Glutamatergic neuron (in vitro differentiated cells): ENCODE measurements around the gene GGCX. TPM values are rescaled to one million over a fixed set of nuclear protein-coding genes. Genes with fewer than 3 reads are reported as not detected.
"Not testable (repeated sequence)": the region's sequence is repeated elsewhere in the genome, so short reads cannot be mapped to it uniquely, and the experiment has no call there.

Experiments
- DNase-seq: peaks from one replicate; pipeline ENCODE4 v3.0.0; 2022
- H3K27ac Mint-ChIP-seq: one replicate; pipeline ENCODE4 v1.8.0; 2020; ENCODE audit warnings: mild to moderate bottlenecking, mixed read lengths, inconsistent platforms; ENCODE audit not compliant: unreplicated experiment
- H3K27me3 Mint-ChIP-seq: one replicate; pipeline ENCODE4 v1.8.0; 2020; ENCODE audit warnings: mild to moderate bottlenecking, moderate library complexity, mixed read lengths, inconsistent platforms; ENCODE audit not compliant: unreplicated experiment
- H3K36me3 Mint-ChIP-seq: one replicate; pipeline ENCODE4 v1.8.0; 2020; ENCODE audit warnings: mild to moderate bottlenecking, mixed read lengths, inconsistent platforms; ENCODE audit not compliant: unreplicated experiment
- H3K4me1 Mint-ChIP-seq: one replicate; pipeline ENCODE4 v1.8.0; 2020; ENCODE audit warnings: mild to moderate bottlenecking, low read depth, mixed read lengths, inconsistent platforms; ENCODE audit not compliant: unreplicated experiment
- H3K4me3 Mint-ChIP-seq: one replicate; pipeline ENCODE4 v1.8.0; 2020; ENCODE audit warnings: mild to moderate bottlenecking, mixed read lengths, inconsistent platforms; ENCODE audit not compliant: unreplicated experiment
- H3K9me3 Mint-ChIP-seq: one replicate; pipeline ENCODE4 v1.8.0; 2020; ENCODE audit warnings: mild to moderate bottlenecking, moderate library complexity, mixed read lengths, inconsistent platforms; ENCODE audit not compliant: unreplicated experiment
- total RNA-seq: library from RNA; stranded (reverse); fragmentation: NEBNext Ultra II Directional; extraction: Animal tissue kit (Norgen Biotek cat#: 25700); gene quantifications from one replicate; pipeline ENCODE4 v1.2.1, GENCODE V29; 2021; ENCODE audit not compliant: unreplicated experiment
- TF ChIP-seq, protein P1 (sequence below): fragments of 200-600 bp; sonication (generic); IDR thresholded peaks from one replicate; pipeline ENCODE4 v1.5.0; 2021; ENCODE audit not compliant: partially characterized antibody, unreplicated experiment

Gene GGCX
- total RNA-seq, 1 donor from 2014 or later = 49.6 TPM

DNA sequence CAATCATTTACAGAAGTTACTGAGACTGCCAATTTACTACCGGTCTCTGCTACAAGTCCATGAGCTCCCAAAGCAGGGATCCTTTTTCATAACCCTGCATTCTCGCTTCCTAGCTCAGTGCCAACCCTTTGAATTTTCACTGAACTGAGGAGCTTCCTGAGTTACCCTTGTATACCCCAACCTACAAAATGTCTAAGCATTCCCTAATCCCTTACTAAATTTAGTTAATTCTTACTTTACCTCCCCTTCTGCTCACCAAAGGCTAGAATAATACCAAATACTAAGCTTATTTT is 12.7 kb downstream of the GGCX start:
- H3K4me1 Mint-ChIP-seq = peaks cover 9% of the 10 kb centered on the region
- no peak for DNase-seq
- H3K27ac Mint-ChIP-seq = no peak overlapping the region
- peaks cover 3% of the 10 kb centered on the region for H3K27me3 Mint-ChIP-seq
- no peaks in the 10 kb centered on the region for H3K36me3 Mint-ChIP-seq
- H3K4me3 Mint-ChIP-seq = no peak overlapping the region
- peaks cover 4% of the 10 kb centered on the region for H3K9me3 Mint-ChIP-seq
- TF ChIP-seq, protein P1, sequence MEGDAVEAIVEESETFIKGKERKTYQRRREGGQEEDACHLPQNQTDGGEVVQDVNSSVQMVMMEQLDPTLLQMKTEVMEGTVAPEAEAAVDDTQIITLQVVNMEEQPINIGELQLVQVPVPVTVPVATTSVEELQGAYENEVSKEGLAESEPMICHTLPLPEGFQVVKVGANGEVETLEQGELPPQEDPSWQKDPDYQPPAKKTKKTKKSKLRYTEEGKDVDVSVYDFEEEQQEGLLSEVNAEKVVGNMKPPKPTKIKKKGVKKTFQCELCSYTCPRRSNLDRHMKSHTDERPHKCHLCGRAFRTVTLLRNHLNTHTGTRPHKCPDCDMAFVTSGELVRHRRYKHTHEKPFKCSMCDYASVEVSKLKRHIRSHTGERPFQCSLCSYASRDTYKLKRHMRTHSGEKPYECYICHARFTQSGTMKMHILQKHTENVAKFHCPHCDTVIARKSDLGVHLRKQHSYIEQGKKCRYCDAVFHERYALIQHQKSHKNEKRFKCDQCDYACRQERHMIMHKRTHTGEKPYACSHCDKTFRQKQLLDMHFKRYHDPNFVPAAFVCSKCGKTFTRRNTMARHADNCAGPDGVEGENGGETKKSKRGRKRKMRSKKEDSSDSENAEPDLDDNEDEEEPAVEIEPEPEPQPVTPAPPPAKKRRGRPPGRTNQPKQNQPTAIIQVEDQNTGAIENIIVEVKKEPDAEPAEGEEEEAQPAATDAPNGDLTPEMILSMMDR = no peak

DNA sequence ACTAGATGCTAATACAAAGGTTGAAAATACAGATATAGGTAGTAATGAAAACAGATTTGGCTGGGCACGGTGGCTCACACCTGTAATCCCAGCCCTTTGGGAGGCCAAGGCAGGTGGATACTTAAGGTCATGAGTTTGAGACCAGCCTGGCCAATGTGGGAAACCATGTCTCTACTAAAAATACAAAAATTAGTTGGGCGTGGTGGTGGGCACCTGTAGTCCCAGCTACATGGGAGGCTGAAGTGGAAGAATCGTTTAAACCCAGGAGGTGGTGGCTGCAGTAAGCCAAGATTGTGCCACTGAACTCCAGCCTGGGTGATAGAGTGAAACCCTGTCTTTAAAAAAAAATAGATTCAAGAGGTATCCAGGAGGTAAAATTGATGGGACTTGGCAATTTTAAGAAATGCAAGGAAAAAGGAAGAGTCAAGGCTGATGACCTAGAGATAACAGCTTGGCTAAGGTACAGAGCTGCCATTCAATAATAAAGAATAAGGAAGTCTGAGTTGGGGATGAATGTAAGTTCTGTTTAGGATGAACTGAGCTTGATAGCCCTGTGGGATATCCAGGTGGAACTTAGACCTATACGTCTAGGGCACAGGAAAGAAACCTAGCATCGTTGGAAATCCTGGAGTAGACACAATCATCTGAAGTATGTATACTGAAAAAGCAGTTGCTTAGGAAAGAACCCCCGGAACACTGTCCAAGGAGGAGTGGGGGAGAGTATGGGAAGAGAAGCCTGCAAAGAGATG is 13.3 kb downstream of the GGCX start:
- Mint-ChIP-seq H3K9me3 (peaks cover 4% of the 10 kb centered on the region), H3K27me3 (peaks cover 3% of the 10 kb centered on the region), H3K36me3 (peaks cover 4% of the 10 kb centered on the region), H3K4me1 (peaks cover 14% of the 10 kb centered on the region), H3K4me3 (no peak overlapping the region), H3K27ac (no peak overlapping the region)
- TF ChIP-seq, protein P1 = no peak
- DNase-seq = no peak

DNA sequence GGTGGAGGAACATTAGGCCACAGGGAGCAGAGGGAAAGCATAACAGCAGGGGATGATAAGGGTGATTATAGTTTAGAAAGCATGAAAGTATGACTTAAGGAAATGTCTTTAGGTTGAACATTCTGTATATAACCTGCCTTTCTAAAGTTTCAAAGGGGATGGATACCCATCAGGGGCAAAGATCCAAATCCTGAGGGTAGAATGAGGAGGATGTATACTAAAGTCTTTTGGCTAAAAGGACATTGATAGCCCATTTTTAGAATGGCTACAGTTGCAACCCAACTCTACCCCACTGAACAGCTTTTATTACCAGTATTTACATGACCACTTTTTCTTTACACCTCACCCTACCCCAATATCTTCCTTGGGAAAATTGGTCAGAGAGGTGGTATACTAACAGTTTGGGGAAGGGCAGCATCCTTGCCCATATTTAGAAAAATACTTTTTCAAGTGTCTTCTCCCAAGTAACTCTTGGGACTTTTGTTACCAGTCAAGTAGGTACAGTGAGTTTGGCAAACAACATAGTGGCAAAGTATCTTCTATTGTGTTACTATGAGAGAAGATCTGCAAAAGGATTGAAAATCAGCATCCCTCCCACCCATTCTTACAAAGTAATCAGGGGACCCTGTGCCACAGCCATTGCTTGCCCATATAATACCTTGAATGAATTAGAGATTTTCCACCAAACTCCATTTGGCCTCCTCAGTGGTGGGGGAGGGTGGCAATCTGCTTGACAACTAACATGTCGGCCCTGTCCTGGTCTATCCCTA is 14.0 kb downstream of the GGCX start:
- DNase-seq = no peak
- H3K27ac Mint-ChIP-seq = no peak overlapping the region
- H3K4me3 Mint-ChIP-seq = no peak overlapping the region
- peaks cover 22% of the 10 kb centered on the region for H3K4me1 Mint-ChIP-seq
- peaks cover 3% of the 10 kb centered on the region for H3K27me3 Mint-ChIP-seq
- H3K36me3 Mint-ChIP-seq = peaks cover 5% of the 10 kb centered on the region
- H3K9me3 Mint-ChIP-seq = peaks cover 4% of the 10 kb centered on the region
- TF ChIP-seq, protein P1 = no peak

DNA sequence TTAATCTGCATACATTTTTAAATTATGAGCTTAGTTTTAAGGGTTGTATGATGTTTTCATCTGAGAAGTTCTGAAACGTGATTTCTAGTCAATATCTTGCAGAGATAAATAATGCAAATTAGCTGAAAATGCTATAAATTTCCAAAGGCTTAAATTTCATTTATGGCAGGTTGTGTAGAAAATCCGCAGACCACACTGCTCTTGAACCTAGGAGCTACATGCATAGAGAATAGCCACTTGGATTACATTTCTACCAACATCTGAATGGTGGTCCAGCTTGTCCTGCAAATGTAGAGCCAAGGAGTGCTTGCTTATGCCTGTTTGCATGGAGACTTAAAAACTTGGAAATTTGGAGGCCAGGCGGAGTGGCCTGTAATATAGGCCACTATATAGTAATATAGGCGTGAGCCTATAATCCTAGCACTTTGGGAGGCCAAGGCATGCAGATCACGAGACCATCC is 15.5 kb downstream of the GGCX start:
- DNase-seq = no peak
- Mint-ChIP-seq H3K4me1 (peaks cover 26% of the 10 kb centered on the region), H3K4me3 (no peak overlapping the region), H3K27me3 (peaks cover 3% of the 10 kb centered on the region), H3K27ac (no peak overlapping the region), H3K9me3 (peaks cover 5% of the 10 kb centered on the region), H3K36me3 (peaks cover 5% of the 10 kb centered on the region)
- TF ChIP-seq, protein P1 = no peak

DNA sequence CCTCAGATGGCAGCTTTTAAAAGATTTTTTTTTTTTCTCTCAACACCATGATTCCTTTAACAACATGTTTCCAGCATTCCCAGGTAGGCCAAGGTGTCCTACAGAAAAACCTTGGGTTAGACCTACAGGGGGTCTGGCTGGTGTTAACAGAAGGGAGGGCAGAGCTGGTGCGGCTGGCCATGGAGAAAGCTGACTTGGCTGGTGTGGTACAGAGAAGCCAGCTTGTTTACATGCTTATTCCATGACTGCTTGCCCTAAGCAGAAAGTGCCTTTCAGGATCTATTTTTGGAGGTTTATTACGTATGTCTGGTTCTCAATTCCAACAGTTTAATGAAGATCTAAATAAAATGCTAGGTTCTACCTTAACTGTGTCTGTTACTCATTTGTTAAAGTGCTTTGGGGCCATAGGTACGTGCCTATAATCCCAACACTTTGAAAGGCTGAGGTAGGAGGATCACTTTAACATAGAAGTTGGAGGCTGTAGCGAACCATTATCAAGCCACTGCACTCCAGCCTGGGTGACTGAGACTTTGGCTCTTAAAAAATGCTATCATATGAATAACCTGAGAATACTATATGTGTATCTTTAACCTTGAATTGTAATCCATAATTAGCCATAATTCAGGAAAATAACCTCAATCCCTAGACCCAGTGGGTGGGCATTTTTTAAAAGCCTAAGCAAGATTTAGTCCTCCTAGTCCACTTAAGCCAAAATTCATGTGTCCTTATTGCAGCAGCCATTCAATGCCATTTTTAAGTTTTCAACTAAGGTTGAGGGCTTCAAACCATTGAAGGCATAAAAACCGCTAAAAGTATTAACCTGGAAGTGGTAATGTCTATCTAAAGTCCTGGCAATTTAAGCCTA is 16.1 kb downstream of the GGCX start:
- not testable (repeated sequence) for H3K4me3 Mint-ChIP-seq, DNase-seq, H3K36me3 Mint-ChIP-seq, H3K27me3 Mint-ChIP-seq, H3K27ac Mint-ChIP-seq, H3K9me3 Mint-ChIP-seq
- H3K4me1 Mint-ChIP-seq = peaks cover 31% of the 10 kb centered on the region

DNA sequence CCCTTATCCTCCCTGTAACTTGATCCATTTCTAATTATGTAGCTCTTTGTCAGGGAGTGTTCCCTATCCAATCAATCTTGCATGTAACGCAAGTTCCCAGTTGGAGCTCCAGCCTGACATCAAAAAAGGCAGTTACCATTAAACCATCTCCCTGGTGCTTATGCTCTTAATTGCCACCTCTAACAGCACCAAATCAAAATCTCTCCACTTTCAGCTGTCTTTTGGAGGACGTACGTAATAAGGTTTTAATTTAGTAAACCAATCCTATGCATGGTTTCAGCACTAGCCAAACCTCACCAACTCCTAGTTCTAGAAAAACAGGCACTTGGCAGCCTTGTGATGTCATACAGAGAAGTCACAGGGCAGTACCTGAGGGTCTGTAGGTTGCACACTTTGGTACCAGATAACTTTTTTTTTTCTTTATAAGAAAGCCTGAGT is 17.0 kb downstream of the GGCX start:
- H3K27me3 Mint-ChIP-seq = not testable (repeated sequence)

More for the DNA sequence above, 17.0 kb downstream of the GGCX start:
- not testable (repeated sequence) for H3K9me3 Mint-ChIP-seq, H3K36me3 Mint-ChIP-seq, DNase-seq, H3K4me3 Mint-ChIP-seq
- Mint-ChIP-seq H3K4me1 (peaks cover 29% of the 10 kb centered on the region), H3K27ac (peak overlapping the region; percentile 59)
